ENCODE data around the gene UBE3B.

- TF ChIP-seq TOX (CRISPR knock-in tag; IDR thresholded peaks at IDR 0.05; ENCODE audit: borderline replicate concordance) = no peak
- TF ChIP-seq, protein P1, sequence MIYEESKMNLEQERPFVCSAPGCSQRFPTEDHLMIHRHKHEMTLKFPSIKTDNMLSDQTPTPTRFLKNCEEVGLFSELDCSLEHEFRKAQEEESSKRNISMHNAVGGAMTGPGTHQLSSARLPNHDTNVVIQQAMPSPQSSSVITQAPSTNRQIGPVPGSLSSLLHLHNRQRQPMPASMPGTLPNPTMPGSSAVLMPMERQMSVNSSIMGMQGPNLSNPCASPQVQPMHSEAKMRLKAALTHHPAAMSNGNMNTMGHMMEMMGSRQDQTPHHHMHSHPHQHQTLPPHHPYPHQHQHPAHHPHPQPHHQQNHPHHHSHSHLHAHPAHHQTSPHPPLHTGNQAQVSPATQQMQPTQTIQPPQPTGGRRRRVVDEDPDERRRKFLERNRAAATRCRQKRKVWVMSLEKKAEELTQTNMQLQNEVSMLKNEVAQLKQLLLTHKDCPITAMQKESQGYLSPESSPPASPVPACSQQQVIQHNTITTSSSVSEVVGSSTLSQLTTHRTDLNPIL (CRISPR knock-in tag; IDR thresholded peaks at IDR 0.05; ENCODE audit: low read depth) = no peak
- TF ChIP-seq ESRRG (CRISPR knock-in tag; IDR thresholded peaks at IDR 0.05) = no peak
- no peak for TF ChIP-seq ZFP30 (CRISPR knock-in tag; IDR thresholded peaks at IDR 0.05)
- no peak for TF ChIP-seq ZNF8 (CRISPR knock-in tag; IDR thresholded peaks at IDR 0.05)
- TF ChIP-seq, protein P2, sequence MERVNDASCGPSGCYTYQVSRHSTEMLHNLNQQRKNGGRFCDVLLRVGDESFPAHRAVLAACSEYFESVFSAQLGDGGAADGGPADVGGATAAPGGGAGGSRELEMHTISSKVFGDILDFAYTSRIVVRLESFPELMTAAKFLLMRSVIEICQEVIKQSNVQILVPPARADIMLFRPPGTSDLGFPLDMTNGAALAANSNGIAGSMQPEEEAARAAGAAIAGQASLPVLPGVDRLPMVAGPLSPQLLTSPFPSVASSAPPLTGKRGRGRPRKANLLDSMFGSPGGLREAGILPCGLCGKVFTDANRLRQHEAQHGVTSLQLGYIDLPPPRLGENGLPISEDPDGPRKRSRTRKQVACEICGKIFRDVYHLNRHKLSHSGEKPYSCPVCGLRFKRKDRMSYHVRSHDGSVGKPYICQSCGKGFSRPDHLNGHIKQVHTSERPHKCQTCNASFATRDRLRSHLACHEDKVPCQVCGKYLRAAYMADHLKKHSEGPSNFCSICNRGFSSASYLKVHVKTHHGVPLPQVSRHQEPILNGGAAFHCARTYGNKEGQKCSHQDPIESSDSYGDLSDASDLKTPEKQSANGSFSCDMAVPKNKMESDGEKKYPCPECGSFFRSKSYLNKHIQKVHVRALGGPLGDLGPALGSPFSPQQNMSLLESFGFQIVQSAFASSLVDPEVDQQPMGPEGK (CRISPR knock-in tag; IDR thresholded peaks at IDR 0.05; ENCODE audit: borderline replicate concordance) = no peak
- TF ChIP-seq, protein P3, sequence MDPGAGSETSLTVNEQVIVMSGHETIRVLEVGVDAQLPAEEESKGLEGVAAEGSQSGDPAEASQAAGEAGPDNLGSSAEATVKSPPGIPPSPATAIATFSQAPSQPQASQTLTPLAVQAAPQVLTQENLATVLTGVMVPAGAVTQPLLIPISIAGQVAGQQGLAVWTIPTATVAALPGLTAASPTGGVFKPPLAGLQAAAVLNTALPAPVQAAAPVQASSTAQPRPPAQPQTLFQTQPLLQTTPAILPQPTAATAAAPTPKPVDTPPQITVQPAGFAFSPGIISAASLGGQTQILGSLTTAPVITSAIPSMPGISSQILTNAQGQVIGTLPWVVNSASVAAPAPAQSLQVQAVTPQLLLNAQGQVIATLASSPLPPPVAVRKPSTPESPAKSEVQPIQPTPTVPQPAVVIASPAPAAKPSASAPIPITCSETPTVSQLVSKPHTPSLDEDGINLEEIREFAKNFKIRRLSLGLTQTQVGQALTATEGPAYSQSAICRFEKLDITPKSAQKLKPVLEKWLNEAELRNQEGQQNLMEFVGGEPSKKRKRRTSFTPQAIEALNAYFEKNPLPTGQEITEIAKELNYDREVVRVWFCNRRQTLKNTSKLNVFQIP (CRISPR knock-in tag; IDR thresholded peaks at IDR 0.05; ENCODE audit: borderline replicate concordance, low read depth) = no peak
- no peak for TF ChIP-seq RARB (CRISPR knock-in tag; IDR thresholded peaks at IDR 0.05)
- TF ChIP-seq, protein P4, sequence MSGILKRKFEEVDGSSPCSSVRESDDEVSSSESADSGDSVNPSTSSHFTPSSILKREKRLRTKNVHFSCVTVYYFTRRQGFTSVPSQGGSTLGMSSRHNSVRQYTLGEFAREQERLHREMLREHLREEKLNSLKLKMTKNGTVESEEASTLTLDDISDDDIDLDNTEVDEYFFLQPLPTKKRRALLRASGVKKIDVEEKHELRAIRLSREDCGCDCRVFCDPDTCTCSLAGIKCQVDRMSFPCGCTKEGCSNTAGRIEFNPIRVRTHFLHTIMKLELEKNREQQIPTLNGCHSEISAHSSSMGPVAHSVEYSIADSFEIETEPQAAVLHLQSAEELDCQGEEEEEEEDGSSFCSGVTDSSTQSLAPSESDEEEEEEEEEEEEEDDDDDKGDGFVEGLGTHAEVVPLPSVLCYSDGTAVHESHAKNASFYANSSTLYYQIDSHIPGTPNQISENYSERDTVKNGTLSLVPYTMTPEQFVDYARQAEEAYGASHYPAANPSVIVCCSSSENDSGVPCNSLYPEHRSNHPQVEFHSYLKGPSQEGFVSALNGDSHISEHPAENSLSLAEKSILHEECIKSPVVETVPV (CRISPR knock-in tag; IDR thresholded peaks at IDR 0.05) = no peak
- TF ChIP-seq CSDC2 (CRISPR knock-in tag; IDR thresholded peaks at IDR 0.05) = no peak
These were observed 47.2 kb upstream of the UBE3B start for GRCh38 chr12:109430244-109430643.

Measured in SK-N-SH treated with all-trans-retinoic acid at 6 μM for 48 hours (cell line).